ENCODE results near the gene UNKL.

Gene UNKL

GRCh38 chr16:1398826-1399581 is 15.5 kb downstream of the UNKL start:
- DNase-seq: no peak

DNA sequence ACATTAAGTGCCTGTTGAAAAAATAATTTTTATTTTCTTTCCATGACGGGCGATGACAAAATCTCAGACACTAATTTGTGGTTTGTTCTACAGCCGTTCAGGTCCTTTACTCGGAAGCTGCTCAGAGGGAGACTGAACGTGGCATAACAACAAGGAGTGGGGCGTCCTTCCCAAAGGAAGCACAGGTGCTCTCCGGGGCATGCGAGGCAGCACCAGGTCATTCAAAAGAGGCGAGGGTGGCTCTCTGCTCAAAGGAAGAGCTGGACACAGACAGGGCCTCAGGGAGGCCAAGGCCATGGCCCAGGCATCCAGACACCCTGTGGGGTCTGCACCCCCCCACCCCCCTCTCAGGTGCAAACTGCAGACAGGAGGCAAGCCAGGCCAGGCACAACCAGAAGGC is 16.2 kb downstream of the UNKL start:
- no peak for DNase-seq

DNA sequence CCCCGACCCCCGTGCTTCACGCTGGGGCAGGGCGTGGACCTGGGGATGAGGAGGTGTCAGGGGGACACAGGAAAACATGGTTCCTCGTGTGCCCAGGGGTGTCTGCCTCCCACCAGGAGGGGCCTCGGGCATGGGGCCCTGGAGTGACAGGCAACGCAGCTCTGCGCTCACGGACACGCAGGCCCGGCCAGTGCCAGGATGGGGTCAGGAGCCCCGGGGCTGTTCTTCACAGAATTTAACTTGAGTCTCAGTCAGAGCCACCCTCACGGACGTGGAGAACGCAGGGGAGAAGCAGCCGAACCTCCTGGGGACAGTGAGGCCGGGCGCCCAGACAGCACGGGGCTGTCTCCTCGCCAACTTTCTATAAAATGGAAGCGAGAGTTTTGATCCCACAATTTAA is 16.7 kb downstream of the UNKL start:
- no peak for DNase-seq

GRCh38 chr16:1395444-1396031 is 19.0 kb downstream of the UNKL start:
- no peak for DNase-seq

DNA sequence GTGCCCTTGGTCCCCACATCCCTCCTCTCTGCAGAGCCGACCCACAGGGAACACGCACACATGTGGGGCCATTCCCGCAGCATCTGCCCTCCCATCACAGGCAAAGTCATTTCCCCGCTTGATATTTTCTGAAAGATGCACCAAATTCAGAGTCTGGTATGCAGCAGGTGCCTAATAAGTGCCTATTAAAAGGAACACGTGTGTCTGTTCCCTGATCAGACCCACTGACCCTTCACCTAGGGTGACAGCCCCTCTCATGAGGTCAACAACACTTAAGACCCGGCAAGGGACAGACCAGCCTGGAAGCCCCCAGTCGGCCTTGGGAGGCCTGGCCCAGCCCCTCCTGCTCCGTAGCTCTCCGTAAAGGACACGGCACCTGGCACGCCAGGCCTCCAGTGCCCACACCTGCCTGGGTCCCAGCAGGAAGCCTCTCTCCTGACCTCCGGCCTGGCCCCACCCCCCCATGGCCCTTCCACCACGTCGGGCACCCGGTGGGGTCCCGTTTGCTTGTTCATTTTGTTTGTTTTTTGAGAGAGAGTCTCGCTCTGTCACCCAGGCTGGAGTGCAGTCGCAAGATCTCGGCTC is 20.0 kb downstream of the UNKL start:
- DNase-seq: no peak

- no peak for DNase-seq
These were observed 20.8 kb downstream of the UNKL start for GRCh38 chr16:1393613-1394176.

DNA sequence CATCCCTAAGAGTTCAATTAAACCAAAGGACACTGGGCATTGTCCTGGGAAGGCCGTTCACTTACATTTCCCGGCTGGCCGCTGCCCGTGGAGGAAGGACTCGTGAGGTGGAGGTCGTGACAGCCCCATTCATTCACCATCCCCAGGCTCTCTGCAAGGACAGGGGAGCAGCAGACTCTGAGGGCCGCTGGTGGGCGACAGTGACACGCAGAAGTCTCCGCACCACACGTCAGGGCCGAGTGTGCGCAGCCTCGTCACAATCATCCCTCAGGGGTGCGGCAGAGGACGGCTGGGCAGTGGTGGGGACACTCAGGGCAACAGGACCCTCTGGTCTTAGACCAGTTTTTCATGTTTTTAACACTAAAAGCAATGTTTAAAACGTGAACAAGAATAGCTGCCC is 21.7 kb downstream of the UNKL start:
- no peak for DNase-seq

DNA sequence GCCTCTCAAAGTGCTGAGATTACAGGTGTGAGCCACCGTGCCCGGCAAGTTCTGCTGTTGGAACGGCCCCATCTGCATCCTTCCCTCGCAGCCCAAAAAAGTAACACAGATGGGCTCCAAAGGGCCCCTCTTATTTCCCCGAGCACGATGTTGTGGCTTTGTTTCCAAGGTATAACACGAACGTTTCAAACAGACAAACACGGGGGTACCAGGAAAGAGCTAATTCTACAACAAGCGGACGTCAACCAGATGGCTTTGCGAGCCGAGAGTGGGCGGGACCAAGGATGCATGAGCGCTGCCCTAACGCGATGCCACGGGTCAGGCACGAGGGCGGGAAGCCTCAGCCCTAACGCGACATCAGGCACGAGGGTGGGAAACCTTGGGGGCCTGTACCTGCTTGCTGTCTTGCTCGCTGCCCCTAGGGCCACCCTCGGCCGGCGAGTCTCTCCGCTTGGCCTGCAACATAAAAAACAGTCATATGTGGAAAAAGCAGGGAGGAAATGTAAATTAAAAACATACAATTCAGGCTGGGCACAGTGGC is 24.2 kb downstream of the UNKL start:
- DNase-seq: no peak

DNA sequence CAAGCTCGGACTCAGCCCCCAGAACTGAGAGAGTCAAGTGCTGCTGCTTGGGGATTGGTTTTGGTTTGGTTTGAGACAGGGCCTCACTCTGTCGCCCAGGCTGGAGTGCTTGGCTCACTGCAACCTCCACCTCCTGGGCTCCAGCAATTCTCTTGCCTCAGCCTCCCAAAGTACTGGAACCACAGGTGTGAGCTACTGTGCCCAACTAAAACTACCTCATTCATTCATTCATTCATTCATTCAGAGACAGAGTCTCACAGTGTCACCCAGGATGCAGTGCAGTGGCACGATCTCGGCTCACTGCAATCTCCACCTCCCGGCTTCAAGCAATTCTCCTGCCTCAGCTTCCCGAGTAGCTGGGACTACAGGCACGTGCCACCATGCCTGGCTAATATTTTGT is 24.7 kb downstream of the UNKL start:
- DNase-seq: no peak

- DNase-seq: no peak
These were observed 27.2 kb downstream of the UNKL start for GRCh38 chr16:1387331-1387730.

- no peak for DNase-seq
These were observed 29.3 kb downstream of the UNKL start for GRCh38 chr16:1385232-1385631.

GRCh38 chr16:1383556-1383955 is 30.9 kb downstream of the UNKL start:
- DNase-seq: no peak

- no peak for DNase-seq
These were observed 32.7 kb downstream of the UNKL start for GRCh38 chr16:1381612-1382406.

GRCh38 chr16:1380195-1380594 is 34.3 kb downstream of the UNKL start:
- DNase-seq: no peak

GRCh38 chr16:1379304-1380076 is 35.0 kb downstream of the UNKL start:
- no peak for DNase-seq

- DNase-seq: no peak
These were observed 35.6 kb downstream of the UNKL start for GRCh38 chr16:1378804-1379303.

DNA sequence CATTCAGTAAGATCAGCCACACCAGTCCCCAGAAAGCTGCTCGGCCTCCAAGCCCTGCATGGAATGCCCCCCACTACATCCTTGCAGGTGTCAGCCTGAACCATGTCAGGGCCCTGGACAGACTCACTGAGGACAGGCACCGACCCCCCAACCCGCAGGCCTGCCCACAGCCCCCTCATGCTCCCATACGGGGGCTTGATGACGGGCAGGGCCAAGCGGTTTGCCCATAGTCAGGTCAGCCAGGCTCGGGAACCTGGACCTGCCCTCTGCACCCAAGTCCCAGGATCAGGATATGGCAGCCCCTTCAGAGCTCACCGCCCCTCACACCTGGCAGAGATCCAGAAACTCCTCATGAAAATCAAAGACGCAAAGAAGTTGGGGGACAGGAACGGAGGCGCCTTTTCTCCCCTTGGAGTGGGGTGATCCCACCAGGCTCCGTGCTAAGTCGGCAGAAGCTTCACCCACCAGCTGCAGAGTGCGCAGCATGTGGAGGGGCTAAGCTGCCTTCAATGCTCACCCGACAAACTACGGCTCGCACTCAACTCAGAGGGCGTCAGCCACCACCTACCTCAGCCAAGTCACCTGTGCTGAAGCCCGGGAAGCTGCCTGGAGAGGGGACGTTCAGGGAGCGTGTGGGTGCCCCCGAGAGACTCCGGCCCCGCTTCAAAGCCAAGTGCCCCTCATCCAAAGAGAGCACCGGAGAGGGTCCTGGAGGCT is 36.3 kb downstream of the UNKL start:
- no peak for DNase-seq

DNA sequence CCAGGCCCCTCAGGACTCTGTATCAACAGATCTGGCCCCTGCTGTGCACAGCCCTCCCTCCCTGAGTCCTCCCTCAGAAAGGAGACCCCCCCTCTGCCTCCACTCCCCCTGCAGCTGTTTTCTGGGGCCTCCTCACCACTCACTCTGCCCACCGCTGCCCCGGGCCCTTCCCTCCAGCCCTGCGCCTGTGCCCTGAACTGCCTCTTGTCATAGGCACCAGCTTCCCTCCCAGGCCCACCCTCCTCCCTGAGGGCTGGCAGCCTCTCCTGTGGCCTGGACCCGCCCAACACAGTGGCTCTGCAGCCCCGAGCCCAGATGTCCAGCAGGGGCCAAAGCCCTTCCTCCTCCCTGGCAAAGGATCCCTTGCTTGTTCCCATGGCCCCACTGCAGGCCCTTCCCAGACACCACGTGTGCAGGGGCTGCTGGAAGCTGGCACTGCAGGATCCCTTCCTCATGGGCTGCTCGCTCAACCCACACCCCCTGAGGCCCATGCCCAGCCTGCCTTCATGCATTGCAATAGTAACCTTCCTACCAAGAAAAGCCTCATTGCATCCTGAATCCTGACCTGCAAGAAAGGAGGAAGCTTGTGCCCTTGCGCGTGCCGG is 37.0 kb downstream of the UNKL start:
- DNase-seq: no peak

DNA sequence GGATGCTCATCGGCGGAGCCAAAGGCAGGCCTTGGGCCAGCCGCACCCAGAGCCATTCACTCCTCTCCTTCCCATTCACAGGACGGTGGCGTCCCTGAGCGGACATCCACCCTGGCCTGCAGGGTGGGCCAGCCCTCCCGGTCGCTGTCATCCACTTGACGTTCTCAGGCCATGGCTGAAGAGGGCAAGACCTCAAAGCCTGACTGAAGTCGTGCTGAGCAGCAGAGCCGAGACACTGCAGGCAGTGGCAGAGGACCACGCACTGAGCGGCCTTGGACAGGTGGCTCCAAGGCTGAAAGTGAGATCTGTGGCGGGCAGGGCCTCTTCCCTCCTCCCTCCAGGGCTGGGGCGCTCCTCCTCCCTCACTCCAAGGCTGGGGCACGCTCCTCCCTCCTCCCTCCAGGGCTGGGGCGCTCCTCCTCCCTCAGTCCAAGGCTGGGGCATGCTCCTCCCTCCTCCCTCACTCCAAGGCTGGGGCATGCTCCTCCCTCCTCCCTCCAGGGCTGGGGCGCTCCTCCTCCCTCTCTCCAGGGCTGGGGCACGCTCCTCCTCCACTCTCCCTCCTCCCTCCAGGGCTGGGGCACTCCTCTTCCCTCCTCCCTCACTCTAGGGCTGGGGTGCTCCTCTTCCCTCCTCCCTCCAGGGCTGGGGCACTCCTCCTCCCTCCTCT is 38.6 kb downstream of the UNKL start:
- no peak for DNase-seq

- no peak for DNase-seq
These were observed 39.2 kb downstream of the UNKL start for GRCh38 chr16:1375298-1375640.

All from SIG-M5 (cell line).